ENCODE results near the gene CLDN34.
A peak's percentile ranks its signal among the peaks of the same experiment; 100 is the strongest.

Gene CLDN34

GRCh38 chrX:9980927-9981326 lies 13.8 kb downstream of the CLDN34 start:
- DNase-seq (ENCODE audit: low spot score), result no peak

GRCh38 chrX:9983441-9983840 lies 16.3 kb downstream of the CLDN34 start:
- DNase-seq (ENCODE audit: low spot score), result no peak

- DNase-seq (ENCODE audit: low spot score), result no peak
Observed at GRCh38 chrX:9983846-9984245, 16.7 kb downstream of the CLDN34 start.

- no peak for DNase-seq (ENCODE audit: low spot score)
Observed at GRCh38 chrX:9988762-9989161, 21.6 kb downstream of the CLDN34 start.

GRCh38 chrX:9992061-9992460 lies 24.9 kb downstream of the CLDN34 start:
- no peak for DNase-seq (ENCODE audit: low spot score)

GRCh38 chrX:9992724-9993123 lies 25.6 kb downstream of the CLDN34 start:
- no peak for DNase-seq (ENCODE audit: low spot score)

- peak; percentile 73 for DNase-seq (ENCODE audit: low spot score)
Observed at GRCh38 chrX:9995855-9996339, 28.7 kb downstream of the CLDN34 start.

- no peak for DNase-seq (ENCODE audit: low spot score)
Observed at GRCh38 chrX:9997041-9997440, 29.9 kb downstream of the CLDN34 start.

- DNase-seq (ENCODE audit: low spot score), result no peak
Observed at GRCh38 chrX:9997524-9997923, 30.4 kb downstream of the CLDN34 start.

- no peak for DNase-seq (ENCODE audit: low spot score)
Observed at GRCh38 chrX:10001496-10001895, 34.3 kb downstream of the CLDN34 start.

GRCh38 chrX:10004832-10005475 lies 37.8 kb downstream of the CLDN34 start:
- DNase-seq (ENCODE audit: low spot score), result no peak

- no peak for DNase-seq (ENCODE audit: low spot score)
Observed at GRCh38 chrX:10006086-10006485, 38.9 kb downstream of the CLDN34 start.

GRCh38 chrX:10006770-10007169 lies 39.6 kb downstream of the CLDN34 start:
- DNase-seq (ENCODE audit: low spot score), result no peak

- no peak for DNase-seq (ENCODE audit: low spot score)
Observed at GRCh38 chrX:10007621-10008020, 40.5 kb downstream of the CLDN34 start.

- no peak for DNase-seq (ENCODE audit: low spot score)
Observed at GRCh38 chrX:10008483-10009056, 41.4 kb downstream of the CLDN34 start.

- DNase-seq (ENCODE audit: low spot score), result no peak
Observed at GRCh38 chrX:10009741-10010140, 42.6 kb downstream of the CLDN34 start.

GRCh38 chrX:10010686-10011085 lies 43.5 kb downstream of the CLDN34 start:
- DNase-seq (ENCODE audit: low spot score), result no peak

- DNase-seq (ENCODE audit: low spot score), result peak; percentile 42
Observed at GRCh38 chrX:10011261-10011931, 44.2 kb downstream of the CLDN34 start.

- DNase-seq (ENCODE audit: low spot score), result no peak
Observed at GRCh38 chrX:10011991-10012390, 44.8 kb downstream of the CLDN34 start.

GRCh38 chrX:10014462-10015354 lies 47.5 kb downstream of the CLDN34 start:
- DNase-seq (ENCODE audit: low spot score), result peak; percentile 74

GRCh38 chrX:10015355-10015722 lies 48.2 kb downstream of the CLDN34 start:
- no peak for DNase-seq (ENCODE audit: low spot score)

- DNase-seq (ENCODE audit: low spot score), result no peak
Observed at GRCh38 chrX:10015723-10016518, 48.8 kb downstream of the CLDN34 start.
